ENCODE results near the gene KCNAB1. TPM values are rescaled to one million over a fixed set of nuclear protein-coding genes. Genes with fewer than 3 reads are reported as not detected.

Gene KCNAB1
- total RNA-seq, 3 donors from 2014 or later (not counting 1 experiment from before 2014, with no cell fraction given): not detected

GRCh38 chr3:156491192-156491591 lies 370.8 kb downstream of the KCNAB1 start:
- Mint-ChIP-seq H3K36me3 (no peaks in the 10 kb centered on the region), H3K4me3 (no peak overlapping the region), H3K9me3 (no peaks in the 10 kb centered on the region), H3K4me1 (no peaks in the 10 kb centered on the region), H3K27ac (no peak overlapping the region), H3K27me3 (ENCODE audit: low read depth in 2 of 2) (peaks cover 10 to 21% of the 10 kb centered on the region in 2 donors)
- Histone ChIP-seq H3K9me3 (ENCODE audit: control insufficient read depth, insufficient read depth, low read length) (no peaks in the 10 kb centered on the region), H3K4me3 (ENCODE audit: low read length) (no peak overlapping the region), H3K27me3 (ENCODE audit: control insufficient read depth, insufficient read depth, low read length) (peaks cover 3% of the 10 kb centered on the region), H3K4me1 (ENCODE audit: control insufficient read depth, insufficient read depth, low read length) (no peaks in the 10 kb centered on the region), H3K36me3 (ENCODE audit: control insufficient read depth, insufficient read depth, low read length) (no peaks in the 10 kb centered on the region), H3K27ac (ENCODE audit: low read length) (no peak overlapping the region)
- WGBS (ENCODE audit: insufficient coverage): 45% methylated on average over 2 of the region's 3 CpGs
- intact Hi-C loops (cut with micrococcal nuclease): no loop called here
- TF ChIP-seq CTCF (IDR thresholded peaks at IDR 0.05): no peak
- no peak for ATAC-seq
- DNase-seq: no peak

DNA sequence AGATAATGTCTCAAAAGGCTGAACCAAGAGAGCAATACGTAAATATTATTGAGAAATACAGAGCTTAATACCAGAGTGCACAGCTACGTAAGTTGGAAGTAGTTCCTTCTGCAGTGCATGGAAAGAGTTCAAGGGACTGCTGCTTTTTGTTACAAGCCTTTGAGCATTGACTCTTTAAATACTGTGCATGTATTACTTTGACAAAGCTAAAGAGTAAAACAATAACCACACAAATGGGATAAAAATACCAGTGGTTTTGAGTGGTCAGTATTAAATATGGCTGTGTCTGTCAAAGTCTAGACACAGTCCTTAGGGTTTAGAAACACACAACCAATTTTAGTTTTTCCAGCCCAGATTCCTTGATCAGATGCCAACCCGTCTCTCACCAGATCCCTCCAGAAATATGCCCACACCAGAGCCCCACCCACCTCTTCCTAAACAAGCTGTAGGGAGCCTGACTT lies 372.5 kb downstream of the KCNAB1 start:
- WGBS (ENCODE audit: insufficient coverage): 93% methylated on average over 3 of the region's 3 CpGs
- H3K36me3 Mint-ChIP-seq: no peaks in the 10 kb centered on the region
- no peak overlapping the region for H3K27ac Mint-ChIP-seq
- Histone ChIP-seq H3K9me3 (ENCODE audit: control insufficient read depth, insufficient read depth, low read length) (no peaks in the 10 kb centered on the region), H3K27me3 (ENCODE audit: control insufficient read depth, insufficient read depth, low read length) (peaks cover 3% of the 10 kb centered on the region), H3K27ac (ENCODE audit: low read length) (no peak overlapping the region), H3K4me1 (ENCODE audit: control insufficient read depth, insufficient read depth, low read length) (no peaks in the 10 kb centered on the region), H3K4me3 (ENCODE audit: low read length) (no peak overlapping the region), H3K36me3 (ENCODE audit: control insufficient read depth, insufficient read depth, low read length) (no peaks in the 10 kb centered on the region)
- ATAC-seq: no peak
- intact Hi-C loops (cut with micrococcal nuclease): no loop called here
- TF ChIP-seq CTCF (IDR thresholded peaks at IDR 0.05): no peak
- peaks cover 14 to 25% of the 10 kb centered on the region in 2 donors for H3K27me3 Mint-ChIP-seq (ENCODE audit: low read depth in 2 of 2)
- H3K9me3 Mint-ChIP-seq: no peaks in the 10 kb centered on the region
- no peak for DNase-seq
- no peaks in the 10 kb centered on the region for H3K4me1 Mint-ChIP-seq
- no peak overlapping the region for H3K4me3 Mint-ChIP-seq

GRCh38 chr3:156493887-156494286 lies 373.5 kb downstream of the KCNAB1 start:
- H3K9me3 ChIP-seq (ENCODE audit: control insufficient read depth, insufficient read depth, low read length): no peaks in the 10 kb centered on the region
- H3K27ac ChIP-seq (ENCODE audit: low read length): no peak overlapping the region
- Mint-ChIP-seq H3K4me3 (no peak overlapping the region), H3K27ac (no peak overlapping the region), H3K27me3 (ENCODE audit: low read depth in 2 of 2) (peaks cover 17 to 25% of the 10 kb centered on the region in 2 donors), H3K9me3 (peaks cover 0 to 3% of the 10 kb centered on the region in 2 donors), H3K36me3 (no peaks in the 10 kb centered on the region), H3K4me1 (no peaks in the 10 kb centered on the region)
- ATAC-seq (no peak), DNase-seq (no peak)
- intact Hi-C loops (cut with micrococcal nuclease): no loop called here
- no peaks in the 10 kb centered on the region for H3K4me1 ChIP-seq (ENCODE audit: control insufficient read depth, insufficient read depth, low read length)
- TF ChIP-seq CTCF (IDR thresholded peaks at IDR 0.05): no peak
- 84% methylated on average over 2 of the region's 3 CpGs for WGBS (ENCODE audit: insufficient coverage)
- H3K36me3 ChIP-seq (ENCODE audit: control insufficient read depth, insufficient read depth, low read length): no peaks in the 10 kb centered on the region
- no peak overlapping the region for H3K4me3 ChIP-seq (ENCODE audit: low read length)
- peaks cover 3% of the 10 kb centered on the region for H3K27me3 ChIP-seq (ENCODE audit: control insufficient read depth, insufficient read depth, low read length)

GRCh38 chr3:156495816-156496215 lies 375.4 kb downstream of the KCNAB1 start:
- H3K27ac ChIP-seq (ENCODE audit: low read length): no peak overlapping the region
- no peaks in the 10 kb centered on the region for H3K9me3 ChIP-seq (ENCODE audit: control insufficient read depth, insufficient read depth, low read length)
- no peak for TF ChIP-seq CTCF (IDR thresholded peaks at IDR 0.05)
- no peak for ATAC-seq
- no peak overlapping the region for H3K4me3 Mint-ChIP-seq
- intact Hi-C loops (cut with micrococcal nuclease): no loop called here
- peaks cover 17 to 25% of the 10 kb centered on the region in 2 donors for H3K27me3 Mint-ChIP-seq (ENCODE audit: low read depth in 2 of 2)
- H3K9me3 Mint-ChIP-seq: peaks cover 0 to 3% of the 10 kb centered on the region in 2 donors
- no peak overlapping the region for H3K27ac Mint-ChIP-seq
- H3K36me3 Mint-ChIP-seq: no peaks in the 10 kb centered on the region
- no peaks in the 10 kb centered on the region for H3K4me1 Mint-ChIP-seq
- H3K27me3 ChIP-seq (ENCODE audit: control insufficient read depth, insufficient read depth, low read length): peaks cover 3% of the 10 kb centered on the region
- no peaks in the 10 kb centered on the region for H3K36me3 ChIP-seq (ENCODE audit: control insufficient read depth, insufficient read depth, low read length)
- no peaks in the 10 kb centered on the region for H3K4me1 ChIP-seq (ENCODE audit: control insufficient read depth, insufficient read depth, low read length)
- 100% methylated on average over 1 of the region's 1 CpG for whole genome bisulfite sequencing (ENCODE audit: insufficient coverage)
- H3K4me3 ChIP-seq (ENCODE audit: low read length): no peak overlapping the region
- DNase-seq: no peak

Measured in natural killer cell (primary cell).